ENCODE data around the gene THNSL1. TPM values are rescaled to one million over a fixed set of nuclear protein-coding genes. Genes with fewer than 3 reads are reported as not detected.

THNSL1 gene
- total and polyA plus RNA-seq, 2 of the 8 experiments (the other 6 are each of a cell fraction or from before 2014, with no cell fraction given): 1.4 to 3.1 TPM

- TF ChIP-seq EP300 (IDR thresholded peaks at IDR 0.05; ENCODE audit: borderline replicate concordance in 1 of 2, low read depth in 2 of 2, low read length in 2 of 2): no peak
Measured at GRCh38 chr10:25048450-25048849, 32.0 kb downstream of the THNSL1 start (continued).
